Osteocyte (in vitro differentiated cells): Measurements from ENCODE around the gene RSPH6A. TPM values are rescaled to one million over a fixed set of nuclear protein-coding genes. Genes with fewer than 3 reads are reported as not detected.

Experiments
- DNase-seq: peaks from one replicate; pipeline ENCODE4 v3.0.0; 2021; ENCODE audit warnings: mixed read lengths; ENCODE audit not compliant: unreplicated experiment; ENCODE audit errors: extremely low spot score
- H3K27ac Mint-ChIP-seq: one replicate; pipeline ENCODE4 v1.8.0; 2021; ENCODE audit warnings: mild to moderate bottlenecking, mixed read lengths; ENCODE audit not compliant: unreplicated experiment
- H3K27me3 Mint-ChIP-seq: one replicate; pipeline ENCODE4 v1.8.0; 2021; ENCODE audit warnings: mixed read lengths; ENCODE audit not compliant: unreplicated experiment
- H3K36me3 Mint-ChIP-seq: one replicate; pipeline ENCODE4 v1.8.0; 2021; ENCODE audit warnings: mixed read lengths; ENCODE audit not compliant: unreplicated experiment
- H3K4me1 Mint-ChIP-seq: one replicate; pipeline ENCODE4 v1.8.0; 2021; ENCODE audit warnings: mixed read lengths; ENCODE audit not compliant: unreplicated experiment
- H3K4me3 Mint-ChIP-seq: one replicate; pipeline ENCODE4 v1.8.0; 2021; ENCODE audit warnings: mild to moderate bottlenecking, moderate library complexity, mixed read lengths; ENCODE audit not compliant: unreplicated experiment
- H3K9me3 Mint-ChIP-seq: one replicate; pipeline ENCODE4 v1.8.0; 2021; ENCODE audit warnings: mixed read lengths; ENCODE audit not compliant: unreplicated experiment
- CTCF ChIP-seq: fragments of 200-600 bp; sonication (generic); IDR thresholded peaks from 2 replicates; pipeline ENCODE4 v1.5.0; 2021; ENCODE audit warnings: antibody characterized with exemption, mild to moderate bottlenecking, moderate library complexity
- total RNA-seq: library from RNA; stranded (reverse); gene quantifications from 2 replicates; pipeline ENCODE4 v1.2.1, GENCODE V29; 2021

Gene RSPH6A
- total RNA-seq, 1 donor from 2014 or later = 0.30 TPM

GRCh38 chr19:45794627-45795026 is 20.5 kb downstream of the RSPH6A start:
- Mint-ChIP-seq H3K27me3 (no peaks in the 10 kb centered on the region), H3K27ac (no peak overlapping the region), H3K36me3 (no peaks in the 10 kb centered on the region), H3K9me3 (no peaks in the 10 kb centered on the region), H3K4me3 (no peak overlapping the region), H3K4me1 (peaks cover 30% of the 10 kb centered on the region)
- TF ChIP-seq CTCF = no peak
- DNase-seq = no peak

GRCh38 chr19:45793876-45794275 is 21.2 kb downstream of the RSPH6A start:
- Mint-ChIP-seq H3K4me1 (peaks cover 26% of the 10 kb centered on the region), H3K4me3 (no peak overlapping the region), H3K27ac (peak overlapping the region; percentile 63), H3K9me3 (no peaks in the 10 kb centered on the region), H3K36me3 (peaks cover 6% of the 10 kb centered on the region), H3K27me3 (no peaks in the 10 kb centered on the region)
- TF ChIP-seq CTCF = no peak
- no peak for DNase-seq

GRCh38 chr19:45793178-45793564 is 21.9 kb downstream of the RSPH6A start:
- H3K27ac Mint-ChIP-seq = peak overlapping the region; percentile 90
- peaks cover 7% of the 10 kb centered on the region for H3K36me3 Mint-ChIP-seq
- no peaks in the 10 kb centered on the region for H3K27me3 Mint-ChIP-seq
- H3K9me3 Mint-ChIP-seq = no peaks in the 10 kb centered on the region
- TF ChIP-seq CTCF = no peak
- peak overlapping the region; percentile 33 for H3K4me3 Mint-ChIP-seq
- H3K4me1 Mint-ChIP-seq = peaks cover 22% of the 10 kb centered on the region
- DNase-seq = no peak

GRCh38 chr19:45792470-45793177 is 22.5 kb downstream of the RSPH6A start, which contains the start of gene DMWD:
DMWD (minus strand) TSS chr19:45792845; CDS start chr19:45792756, 89 bp downstream.
- no peaks in the 10 kb centered on the region for H3K9me3 Mint-ChIP-seq
- no peaks in the 10 kb centered on the region for H3K27me3 Mint-ChIP-seq
- H3K27ac Mint-ChIP-seq = peak within 1 kb of the TSS; percentile 90
- no peak for TF ChIP-seq CTCF
- H3K4me3 Mint-ChIP-seq = peak within 1 kb of the TSS; percentile 91
- H3K36me3 Mint-ChIP-seq = peaks cover 10% of the 10 kb centered on the region
- DNase-seq = peak; percentile 100
- peaks cover 20% of the 10 kb centered on the region for H3K4me1 Mint-ChIP-seq

- H3K4me1 Mint-ChIP-seq = peaks cover 20% of the 10 kb centered on the region
These were observed 23.2 kb downstream of the RSPH6A start for GRCh38 chr19:45791744-45792469.

More at GRCh38 chr19:45791744-45792469, 23.2 kb downstream of the RSPH6A start:
- no peaks in the 10 kb centered on the region for H3K9me3 Mint-ChIP-seq
- H3K27me3 Mint-ChIP-seq = no peaks in the 10 kb centered on the region
- H3K36me3 Mint-ChIP-seq = peaks cover 16% of the 10 kb centered on the region
- TF ChIP-seq CTCF = no peak
- no peak for DNase-seq
- peak overlapping the region; percentile 91 for H3K4me3 Mint-ChIP-seq
- H3K27ac Mint-ChIP-seq = peak overlapping the region; percentile 80
